ENCODE data around the gene CCDC146. TPM values are rescaled to one million over a fixed set of nuclear protein-coding genes. Genes with fewer than 3 reads are reported as not detected.

CCDC146 gene
- total RNA-seq, 4 donors from 2014 or later = 11.9 to 16.1 (median 15.5) TPM

DNA sequence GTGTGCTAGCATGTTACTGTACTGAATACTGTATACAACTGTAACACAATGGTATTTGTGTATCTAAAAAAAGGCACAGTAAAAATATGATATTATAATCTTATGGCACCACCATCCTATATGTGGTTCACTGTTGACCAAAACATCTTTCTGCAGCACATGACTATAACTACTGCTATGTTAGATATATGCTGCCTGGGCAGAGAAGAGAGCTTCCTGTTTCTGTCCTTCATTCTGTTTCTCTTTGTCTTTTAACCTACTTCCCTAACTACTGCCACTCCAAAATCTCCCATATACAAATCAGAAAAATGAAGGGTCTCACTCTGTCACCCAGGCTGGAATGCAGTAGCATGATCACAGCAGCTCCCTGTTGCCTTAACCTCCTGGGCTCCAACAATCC, 86.0 kb downstream of the CCDC146 start:
- no peak for TF ChIP-seq CTCF (IDR thresholded peaks at IDR 0.05; ENCODE audit: low read depth)

DNA sequence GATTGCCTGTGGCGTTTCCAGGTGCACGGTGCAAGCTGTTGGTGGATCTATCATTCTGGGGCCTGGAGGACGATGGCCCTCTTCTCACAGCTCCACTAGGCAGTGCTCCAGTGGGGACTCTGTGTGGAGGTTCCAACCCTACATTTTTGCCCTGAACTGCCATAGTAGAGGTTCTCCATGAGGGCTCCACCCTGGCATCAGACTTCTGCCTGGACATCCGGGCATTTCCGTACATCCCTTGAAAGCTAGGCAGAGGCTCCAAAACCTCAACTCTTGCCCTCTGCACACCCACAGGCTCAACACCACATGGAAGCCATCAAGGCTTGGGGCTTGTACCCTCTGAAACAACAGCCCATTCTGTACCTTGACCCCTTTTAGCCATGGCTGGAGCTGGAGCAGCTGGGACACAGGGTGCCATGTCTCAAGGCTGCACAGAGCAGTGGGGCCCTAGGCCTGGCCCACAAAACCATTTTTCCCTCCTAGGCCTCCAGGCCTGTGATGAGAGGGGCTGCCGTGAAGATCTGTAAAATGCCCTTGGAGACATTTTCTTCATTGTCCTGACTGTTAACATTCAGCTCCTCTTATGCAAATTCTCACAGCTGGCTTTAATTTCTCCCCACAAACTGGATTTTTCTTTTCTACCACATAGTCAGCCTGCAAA, 87.2 kb downstream of the CCDC146 start:
- TF ChIP-seq CTCF (IDR thresholded peaks at IDR 0.05; ENCODE audit: low read depth) = no peak

DNA sequence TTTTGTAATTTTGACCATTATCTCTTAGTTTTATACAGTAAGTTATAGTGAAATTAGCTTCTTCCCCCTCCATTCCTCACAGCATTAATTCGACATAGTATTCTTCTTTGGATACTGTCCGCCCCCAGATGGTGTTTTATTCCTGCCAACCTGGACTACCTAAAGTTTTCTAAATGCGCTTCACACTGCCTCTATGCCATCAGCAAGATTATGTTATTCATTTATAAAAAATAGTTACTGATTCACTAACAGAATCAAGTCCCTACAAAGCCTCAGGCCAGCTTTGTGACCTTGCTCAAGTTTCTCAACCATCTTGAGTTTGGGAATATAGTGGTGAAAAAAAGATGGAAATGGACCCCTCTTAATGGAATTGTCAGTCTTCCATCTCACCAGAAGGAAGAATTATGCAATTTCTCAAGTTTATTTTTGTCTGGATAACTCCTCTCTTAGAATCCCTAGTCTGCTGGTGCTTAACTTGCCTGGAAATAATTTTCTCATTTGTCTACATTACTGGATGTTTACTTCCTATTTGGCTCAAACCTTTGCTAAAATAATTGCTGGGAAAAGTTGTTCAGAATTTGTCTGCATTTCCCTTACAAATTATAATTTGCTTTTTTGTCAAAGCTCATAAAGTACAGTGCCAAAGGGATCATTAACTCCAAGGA, 93.9 kb downstream of the CCDC146 start:
- TF ChIP-seq CTCF (IDR thresholded peaks at IDR 0.05; ENCODE audit: low read depth) = no peak

GRCh38 chr7:77217474-77218185, 95.2 kb downstream of the CCDC146 start:
- TF ChIP-seq CTCF (IDR thresholded peaks at IDR 0.05; ENCODE audit: low read depth) = no peak

DNA sequence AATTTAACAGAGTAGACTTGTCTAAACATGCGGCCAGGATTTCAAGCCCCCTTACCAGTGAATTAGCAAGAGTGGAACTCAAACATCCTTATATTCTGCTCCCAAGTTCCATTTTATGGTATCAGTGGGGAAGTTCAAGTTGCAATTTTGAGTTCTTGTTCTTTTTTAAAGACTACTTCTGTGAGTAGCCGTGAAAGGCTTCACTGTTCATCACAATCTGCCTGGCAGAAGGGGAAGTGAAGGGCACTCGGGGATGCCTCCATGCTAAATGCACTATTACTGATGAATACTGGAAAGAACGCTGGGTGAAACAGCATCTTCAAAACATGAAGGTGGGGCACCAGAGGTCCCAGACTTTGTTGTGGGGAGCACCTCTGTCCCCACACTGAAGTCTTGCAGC, 99.7 kb downstream of the CCDC146 start:
- TF ChIP-seq CTCF (IDR thresholded peaks at IDR 0.05; ENCODE audit: low read depth) = no peak

- TF ChIP-seq CTCF (IDR thresholded peaks at IDR 0.05; ENCODE audit: low read depth) = no peak
Observed at GRCh38 chr7:77222819-77223218, 100.4 kb downstream of the CCDC146 start.

DNA sequence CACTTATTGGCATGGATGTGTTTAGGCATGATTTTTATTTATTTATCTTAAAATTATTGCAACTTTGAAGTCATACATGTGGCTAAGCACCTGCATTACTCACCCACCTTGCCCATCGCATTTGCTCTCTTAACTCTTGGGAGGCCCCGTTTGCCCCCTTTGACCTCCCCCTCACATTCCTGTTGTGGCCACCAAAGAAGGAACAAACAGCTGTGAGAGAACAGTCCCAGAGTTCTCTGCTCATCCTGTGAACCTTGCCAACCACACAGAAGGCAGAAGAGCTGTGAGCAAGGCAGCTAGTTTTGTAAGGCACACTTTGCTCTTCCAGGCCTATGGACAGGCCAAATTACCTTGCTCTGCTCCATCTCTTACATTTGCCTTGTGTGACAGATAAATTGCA, 100.8 kb downstream of the CCDC146 start:
- no peak for TF ChIP-seq CTCF (IDR thresholded peaks at IDR 0.05; ENCODE audit: low read depth)
